K562 (cell line): Measurements from ENCODE around the gene SLC25A18. TPM values are rescaled to one million over a fixed set of nuclear protein-coding genes. Genes with fewer than 3 reads are reported as not detected.

Experiments used
- BDP1 ChIP-seq: IDR thresholded peaks from 3 replicates; pipeline ENCODE4 v1.6.1; 2011; ENCODE audit not compliant: insufficient read length, insufficient read depth
- CHD1 ChIP-seq: fragments of 200-600 bp; sonication (generic); IDR thresholded peaks from one replicate; pipeline ENCODE4 v1.6.1; 2012; ENCODE audit warnings: mild to moderate bottlenecking, moderate library complexity, low read length, inconsistent platforms
- CLOCK ChIP-seq: fragments of 250-450 bp; sonication (Bioruptor Pico); IDR thresholded peaks from 2 replicates; pipeline ENCODE4 v1.4.0; 2020; ENCODE audit warnings: mild to moderate bottlenecking, moderate library complexity, borderline replicate concordance
- DNMT1 ChIP-seq: fragments of 450-650 bp; IDR thresholded peaks from 2 replicates; pipeline ENCODE4 v1.6.1; 2016; ENCODE audit warnings: antibody characterized with exemption, mild to moderate bottlenecking
- ELK3 ChIP-seq: fragments of 450-650 bp; formaldehyde crosslinking; IDR thresholded peaks from 2 replicates; pipeline ENCODE4 v1.4.0; 2020; ENCODE audit warnings: mild to moderate bottlenecking
- ERF ChIP-seq: fragments of 450-650 bp; formaldehyde crosslinking; IDR thresholded peaks from 2 replicates; pipeline ENCODE4 v1.4.0; 2020; ENCODE audit warnings: mild to moderate bottlenecking, mixed read lengths
- HINFP ChIP-seq: fragments of 450-650 bp; conservative IDR thresholded peaks from 2 replicates; pipeline ENCODE4 v1.6.1; 2016; ENCODE audit warnings: missing genetic modification characterization, low read depth, mild to moderate bottlenecking, control low read depth, missing compliant biosample characterization
- NFRKB ChIP-seq: fragments of 450-650 bp; IDR thresholded peaks from 2 replicates; pipeline ENCODE4 v1.6.1; 2016; ENCODE audit warnings: low read depth
- RUNX1 ChIP-seq: sonication (generic); IDR thresholded peaks from 2 replicates; pipeline ENCODE4 v1.6.1; 2016; ENCODE audit warnings: antibody characterized with exemption, low read depth
- SIX5 ChIP-seq, 2 experiments: IDR thresholded peaks; 2 replicates each; pipeline ENCODE4 v1.6.1; 2011; ENCODE audit warnings: low read length in 2 of 2, borderline replicate concordance in 1 of 2, low read depth in 1 of 2, mild to moderate bottlenecking in 1 of 2, moderate library complexity in 1 of 2; ENCODE audit not compliant: insufficient read depth in 1 of 2
- SNRNP70 ChIP-seq: fragments of 200-400 bp; formaldehyde crosslinking; optimal IDR thresholded peaks from 2 replicates; pipeline ENCODE3; 2017; ENCODE audit warnings: low read depth, low read length
- TEAD1 ChIP-seq, 2 experiments: fragments of 450-650 bp in 1 of 2; sonication (generic) in 1 of 2; formaldehyde crosslinking; IDR thresholded peaks; 2 replicates each; pipeline versions ENCODE4 v1.4.0 to v1.8.0; 2020 to 2022; ENCODE audit warnings: mild to moderate bottlenecking in 2 of 2, missing genetic modification reagents in 1 of 2
- U2AF1 ChIP-seq: fragments of 200-400 bp; formaldehyde crosslinking; optimal IDR thresholded peaks from 2 replicates; pipeline ENCODE3; 2017; ENCODE audit warnings: mild to moderate bottlenecking, low read depth, low read length, moderate library complexity
- ZBED1 ChIP-seq: IDR thresholded peaks from 2 replicates; pipeline ENCODE4 v1.6.1; 2014
- ZKSCAN3 ChIP-seq: fragments of 250-450 bp; sonication (Bioruptor Pico); IDR thresholded peaks from 2 replicates; pipeline ENCODE4 v1.4.0; 2020
- ZNF165 ChIP-seq: fragments of 250-450 bp; sonication (Bioruptor Pico); IDR thresholded peaks from 2 replicates; pipeline ENCODE4 v1.4.0; 2020; ENCODE audit warnings: borderline replicate concordance
- ZNF512 ChIP-seq: IDR thresholded peaks from 2 replicates; pipeline ENCODE4 v1.6.1; 2016; ENCODE audit warnings: missing genetic modification characterization, missing compliant biosample characterization
- ZNF655 ChIP-seq: fragments of 250-450 bp; sonication (Bioruptor Pico); IDR thresholded peaks from 2 replicates; pipeline ENCODE4 v1.5.0; 2021
- ZNF778 ChIP-seq: fragments of 450-650 bp; formaldehyde crosslinking; IDR thresholded peaks from 2 replicates; pipeline ENCODE4 v1.4.0; 2020; ENCODE audit warnings: mild to moderate bottlenecking, moderate library complexity
- polyA plus RNA-seq, 8 experiments: library from polyadenylated mRNA; depleted of rRNA in 4 of 8; stranded (reverse) in 5 of 8; unstranded in 3 of 8; fragments of >200 nt; fragmentation: Nextera tagmentation in 2 of 8; fragmentation: Illumina TruSeq in 1 of 8; extraction: Ambion mirVana in 2 of 8; extraction: Trizol in 1 of 8; gene quantifications; 2 replicates each; pipeline versions ENCODE4 v1.2.1 to v1.2.3, GENCODE V29; 2011 to 2014; ENCODE audit warnings: inconsistent platforms in 1 of 8, missing spikeins in 1 of 8
- total RNA-seq, 7 experiments: library from RNA; depleted of rRNA in 6 of 7; stranded (reverse); fragments of >200 nt in 6 of 7; fragmentation: Illumina TruSeq in 2 of 7; extraction: Trizol in 2 of 7; gene quantifications; 2 replicates each; pipeline versions ENCODE4 v1.2.1 to v1.2.3, GENCODE V29; 2011 to 2021; ENCODE audit warnings: low replicate concordance in 1 of 7

Gene SLC25A18
- total and polyA plus RNA-seq, 9 of the 15 experiments (the other 6 are each of a cell fraction or from before 2014, with no cell fraction given): 0.04 TPM; not detected in 8

GRCh38 chr22:17638432-17639246 is 75.3 kb downstream of the SLC25A18 start, which contains the start of gene BCL2L13 (continued):
- TF ChIP-seq SNRNP70: no peak
- no peak for TF ChIP-seq ZNF165 (CRISPR knock-in tag)
- no peak for TF ChIP-seq ELK3 (CRISPR knock-in tag)
- TF ChIP-seq ZNF655 (CRISPR knock-in tag): no peak
- TF ChIP-seq BDP1: no peak
- TF ChIP-seq ZNF778 (CRISPR knock-in tag): no peak
- no peak for TF ChIP-seq ZNF512 (tag)
- TF ChIP-seq SIX5 (IDR thresholded peaks at IDR 0.05; ENCODE audit: borderline replicate concordance in 1 of 2, insufficient read depth in 1 of 2, low read depth in 1 of 2, low read length in 2 of 2): no peak
- TF ChIP-seq U2AF1: no peak
- peak; percentile 95 for TF ChIP-seq NFRKB
- TF ChIP-seq CLOCK (CRISPR knock-in tag): no peak
- TF ChIP-seq HINFP (tag): no peak
- no peak for TF ChIP-seq ZKSCAN3
- TF ChIP-seq RUNX1: no peak
- TF ChIP-seq TEAD1 (CRISPR knock-in tag; IDR thresholded peaks at IDR 0.05): peak in 1 of 2 experiments; percentile 77; a peak in 2 of 4 replicates
- 0 out of 2 replicates have a peak, but pooled peaks have one; percentile 16 for TF ChIP-seq ERF
- TF ChIP-seq ZBED1: no peak
- TF ChIP-seq DNMT1: no peak
- peak; percentile 99 for TF ChIP-seq CHD1
